Right ventricle myocardium superior (tissue), 1 donor: ENCODE data around the gene PSG11. TPM values are rescaled to one million over a fixed set of nuclear protein-coding genes. Genes with fewer than 3 reads are reported as not detected.
"Not testable (repeated sequence)": the region's sequence is repeated elsewhere in the genome, so short reads cannot be mapped to it uniquely, and the experiment has no call there.

ENCODE experiments used
- ATAC-seq: fragments of 200-7000 bp; cut with Tn5 transposase; one replicate; pipeline ENCODE4 v1.9.1; 2020; ENCODE audit warnings: mild to moderate bottlenecking; ENCODE audit not compliant: poor library complexity
- DNase-seq: peaks from one replicate; pipeline ENCODE4 v3.0.0-alpha.2; 2020
- intact Hi-C: fragments of 100-400 bp; cut with DNase I; formaldehyde crosslinking; loops from one replicate; pipeline ENCODE4 v1.11.2; 2022
- long read RNA-seq: library from polyadenylated mRNA; unstranded; transcript quantifications from one replicate; pipeline ENCODE4 v2.0.0, GENCODE V29; 2021
- total RNA-seq: library from RNA; stranded (reverse); fragmentation: NEBNext Ultra II Directional; extraction: Animal tissue kit (Norgen Biotek cat#: 25700); gene quantifications from one replicate; pipeline ENCODE4 v1.2.1, GENCODE V29; 2021
- donor health status: DM: no; HTN: yes; CAD: no; lungs with severe emphysema.

PSG11 gene
- not detected for total RNA-seq
- long read RNA-seq = 0 reads

DNA sequence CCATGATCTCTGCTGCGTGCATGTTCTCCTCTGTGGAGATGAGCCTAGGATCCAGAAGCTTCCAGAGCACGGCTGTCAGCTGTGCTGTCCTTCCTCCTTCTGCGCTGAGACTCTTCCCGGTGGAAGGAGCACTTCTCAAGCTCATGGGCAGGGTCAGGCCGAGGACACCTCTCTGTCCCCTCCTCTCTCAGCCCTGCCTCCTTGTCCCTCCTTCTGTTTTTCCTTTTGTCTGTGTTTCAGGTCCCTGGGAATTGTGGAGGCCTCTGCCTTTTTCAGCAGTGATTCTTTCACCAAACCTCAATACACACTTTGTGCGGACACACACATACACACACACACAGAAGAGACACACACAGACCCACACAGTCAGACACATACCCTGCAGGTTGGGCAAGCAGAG lies at the start of gene PSG11:
TSS of gene PSG11 (minus strand) at position 101 of the 400 bp plus-strand sequence. CDS start at position 4, 97 bp downstream.
- ATAC-seq, intact Hi-C loops, DNase-seq: not testable (repeated sequence)

DNA sequence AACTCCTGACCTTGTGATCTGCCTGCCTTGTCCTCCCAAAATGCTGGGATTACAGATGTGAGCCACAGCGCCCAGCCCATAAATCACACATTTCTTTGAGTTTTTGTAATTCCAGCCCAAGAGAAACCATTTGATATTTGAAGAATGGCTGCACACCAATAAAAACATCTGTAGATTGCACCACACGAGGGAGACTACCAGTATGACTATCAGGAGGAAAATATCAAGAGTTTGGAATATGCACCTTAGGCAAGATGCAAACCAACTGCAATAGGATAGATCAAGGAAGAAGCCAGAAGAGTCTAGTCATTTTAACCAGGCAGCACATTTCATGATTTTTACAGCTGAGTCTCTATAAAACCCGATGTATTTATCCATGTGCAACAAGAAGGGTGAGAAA lies 36.1 kb upstream of the PSG11 start:
- intact Hi-C loops, ATAC-seq: not testable (repeated sequence)

DNA sequence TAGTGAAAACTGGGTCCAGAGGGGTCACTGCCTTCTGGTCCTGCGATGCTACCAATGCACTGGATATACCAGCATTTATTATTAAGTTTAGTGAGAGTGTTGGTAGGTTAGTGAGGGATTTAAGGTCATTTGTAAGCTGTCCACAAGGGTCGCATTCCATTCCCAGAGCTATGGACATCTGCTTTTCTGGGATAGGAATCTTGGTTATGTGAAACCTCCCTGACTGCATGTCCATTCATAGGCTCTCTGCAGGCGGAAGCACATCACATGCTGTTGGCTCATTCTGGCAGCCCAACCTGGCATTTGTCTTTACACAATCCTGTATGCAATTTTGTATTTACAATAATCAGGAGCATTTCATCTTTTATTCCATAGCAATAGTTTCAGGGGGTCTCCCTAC lies 35.1 kb upstream of the PSG11 start:
- DNase-seq, intact Hi-C loops, ATAC-seq: not testable (repeated sequence)

More for the DNA sequence above, 36.1 kb upstream of the PSG11 start:
- not testable (repeated sequence) for DNase-seq

DNA sequence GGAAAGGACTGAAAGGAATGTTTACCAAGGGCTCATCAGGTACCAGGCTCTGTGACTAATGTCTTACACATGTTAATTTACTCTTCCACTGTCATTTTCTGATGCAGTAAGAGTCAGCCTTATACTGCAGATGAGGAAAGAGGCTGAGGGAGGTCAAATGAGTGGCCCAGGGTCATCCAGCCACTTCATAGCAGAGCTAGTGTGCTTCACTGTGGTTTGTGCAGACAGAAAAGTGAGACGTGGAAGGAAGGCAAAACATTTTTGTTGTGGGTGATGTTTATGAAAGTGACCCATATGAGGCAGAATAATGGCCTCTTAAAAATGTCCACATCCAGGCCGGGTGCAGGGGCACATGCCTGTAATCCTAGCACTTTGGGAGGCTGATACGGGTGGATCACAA lies 34.0 kb upstream of the PSG11 start:
- ATAC-seq, DNase-seq, intact Hi-C loops: not testable (repeated sequence)

DNA sequence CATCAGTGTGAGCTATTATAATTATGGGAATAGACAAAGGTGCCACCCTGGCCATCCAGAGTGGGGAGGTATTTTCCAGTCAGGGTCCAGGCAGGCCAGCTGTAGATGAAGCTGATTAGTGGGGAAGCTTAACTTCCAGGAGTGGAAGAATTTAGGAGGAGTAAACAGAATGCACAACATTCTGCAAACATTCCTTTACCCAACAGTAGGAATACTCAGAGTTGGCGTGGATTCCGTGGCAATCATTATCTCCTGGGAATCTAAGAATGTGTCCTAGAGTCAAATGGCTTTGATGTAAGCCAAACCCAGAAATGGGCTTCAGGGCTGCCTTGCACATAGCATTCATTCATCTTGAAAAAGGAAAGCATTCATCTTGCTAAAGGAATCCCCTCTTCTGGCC lies 33.2 kb upstream of the PSG11 start:
- ATAC-seq, DNase-seq, intact Hi-C loops: not testable (repeated sequence)

DNA sequence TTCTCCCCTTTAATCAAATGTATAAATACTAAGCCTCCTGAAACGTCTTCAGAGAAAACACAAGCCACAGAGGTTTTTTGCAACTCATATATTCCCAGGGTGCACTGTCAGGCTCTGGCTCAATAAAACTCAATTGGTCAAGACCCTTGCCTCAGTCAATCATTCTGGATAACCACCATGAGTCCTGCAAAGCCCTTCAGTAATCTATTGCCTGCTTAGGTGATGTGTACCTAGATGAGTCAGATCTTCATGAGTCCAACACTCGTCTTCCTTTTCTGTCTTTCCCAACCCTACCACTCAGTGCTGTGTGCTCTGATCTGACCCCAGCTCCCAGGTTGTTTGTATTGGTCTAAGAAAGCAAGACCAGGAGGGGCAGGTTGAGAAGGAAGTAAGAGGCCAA lies 32.2 kb upstream of the PSG11 start:
- DNase-seq, intact Hi-C loops, ATAC-seq: not testable (repeated sequence)

DNA sequence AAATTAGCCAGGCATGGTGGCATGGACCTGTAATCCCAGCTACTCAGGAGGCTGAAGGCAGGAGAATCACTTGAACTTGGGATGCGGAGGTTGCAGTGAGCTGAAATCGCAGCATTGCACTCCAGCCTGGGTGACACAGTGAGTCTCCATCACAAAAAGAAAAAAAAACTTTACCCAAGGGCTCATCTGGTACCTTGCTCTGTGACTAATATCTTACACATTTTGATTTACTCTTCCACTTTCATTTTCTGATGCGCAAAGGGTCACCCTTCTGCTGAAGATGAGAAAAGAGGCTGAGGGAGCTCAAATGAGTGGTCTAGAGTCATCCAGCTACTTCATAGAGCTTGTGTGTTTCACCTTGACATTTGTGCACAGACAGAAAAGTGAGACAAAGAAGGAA lies 21.7 kb upstream of the PSG11 start:
- intact Hi-C loops, ATAC-seq: not testable (repeated sequence)

DNA sequence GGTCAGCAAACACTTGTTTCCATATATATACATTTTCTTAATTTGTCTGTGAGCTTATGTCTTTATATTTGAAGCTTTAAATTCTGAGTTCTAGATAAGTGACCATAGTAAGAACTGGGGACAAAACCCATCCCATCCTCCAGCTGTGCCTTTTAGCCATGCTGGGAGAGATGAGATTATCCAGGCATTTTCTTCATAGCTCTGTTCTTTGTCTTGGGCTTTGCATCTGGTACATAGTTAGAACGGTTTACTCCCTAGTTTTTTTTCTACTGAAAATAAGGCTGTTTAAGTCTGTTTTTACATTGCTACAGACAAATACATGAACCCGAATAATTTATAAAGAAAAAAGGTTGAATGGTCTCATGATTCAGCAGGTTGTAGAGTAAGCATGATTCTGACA lies 20.3 kb upstream of the PSG11 start:
- intact Hi-C loops, DNase-seq, ATAC-seq: not testable (repeated sequence)

More for the DNA sequence above, 21.7 kb upstream of the PSG11 start:
- DNase-seq = not testable (repeated sequence)

DNA sequence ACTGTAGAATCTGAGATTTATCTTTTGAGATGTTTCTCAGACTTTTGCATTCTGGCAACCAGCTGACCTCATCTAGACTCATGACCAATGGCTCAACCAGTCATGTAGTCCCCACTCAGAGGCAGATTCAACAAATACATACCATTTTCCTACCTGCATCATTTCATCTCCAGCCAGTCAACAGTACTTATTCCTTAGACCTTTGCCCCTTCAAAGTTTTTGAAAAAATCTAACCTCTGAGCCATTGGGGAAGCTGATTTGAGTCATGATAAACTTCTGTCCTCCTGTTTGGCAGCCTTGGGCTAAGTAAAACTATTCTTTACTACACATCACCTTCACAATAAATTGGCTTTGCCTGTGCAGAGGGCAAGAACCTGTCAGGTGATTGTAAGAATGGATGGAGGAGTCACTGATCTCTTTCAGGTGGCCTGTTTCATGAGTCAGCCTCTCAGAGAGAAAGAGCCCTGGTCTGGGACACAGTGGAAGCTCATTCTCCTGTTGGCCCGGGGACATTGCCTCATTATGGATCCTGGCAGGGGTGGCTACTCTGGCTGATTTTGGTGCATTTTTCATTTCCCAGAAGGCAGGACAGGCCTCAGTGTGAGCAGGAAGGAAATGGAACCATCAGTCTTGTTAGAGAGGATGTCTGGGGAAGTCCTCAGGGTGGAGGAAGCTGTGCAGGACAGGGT lies 17.4 kb upstream of the PSG11 start:
- DNase-seq, intact Hi-C loops, ATAC-seq: not testable (repeated sequence)

DNA sequence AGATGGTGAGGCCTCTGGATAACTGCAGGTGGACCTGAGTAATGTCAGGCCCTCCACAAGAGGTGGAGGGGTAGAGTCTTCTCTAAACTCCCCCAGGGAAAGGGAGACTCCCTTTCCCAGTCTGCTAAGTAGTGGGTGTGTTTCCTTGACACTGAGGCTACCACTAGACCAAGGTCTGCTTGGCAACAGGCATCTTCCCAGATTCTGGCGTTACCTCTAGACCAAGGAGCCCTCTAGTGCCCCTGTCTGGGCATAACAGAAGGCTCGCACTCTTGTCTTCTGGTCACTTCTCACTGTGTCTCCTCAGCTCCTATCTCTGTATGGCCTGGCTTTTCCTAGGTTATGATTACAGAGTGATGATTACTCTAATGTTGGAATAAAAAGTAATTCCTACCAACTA lies 5.4 kb upstream of the PSG11 start:
- ATAC-seq, DNase-seq, intact Hi-C loops: not testable (repeated sequence)

DNA sequence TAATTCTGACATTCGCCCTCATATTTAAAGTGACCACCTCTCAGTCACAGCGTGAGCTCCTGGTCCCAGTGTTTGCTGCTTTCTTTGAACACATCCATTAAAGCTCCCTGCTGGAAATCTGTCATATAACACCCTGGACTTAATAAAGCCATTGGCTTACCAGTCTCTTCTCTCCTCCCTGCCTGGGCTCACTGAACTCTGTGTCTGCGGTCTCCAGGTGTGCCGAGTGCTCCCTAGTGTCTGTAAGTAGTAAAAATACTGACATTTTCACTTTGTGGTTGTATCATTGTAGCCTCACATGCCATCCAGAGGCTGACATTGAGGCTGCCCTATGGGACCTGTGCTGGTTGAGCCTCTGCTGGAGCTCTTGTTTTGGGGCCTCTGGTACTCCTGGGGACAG lies 2.6 kb upstream of the PSG11 start:
- intact Hi-C loops = no loop called here
- no peak for DNase-seq
- ATAC-seq = no peak

DNA sequence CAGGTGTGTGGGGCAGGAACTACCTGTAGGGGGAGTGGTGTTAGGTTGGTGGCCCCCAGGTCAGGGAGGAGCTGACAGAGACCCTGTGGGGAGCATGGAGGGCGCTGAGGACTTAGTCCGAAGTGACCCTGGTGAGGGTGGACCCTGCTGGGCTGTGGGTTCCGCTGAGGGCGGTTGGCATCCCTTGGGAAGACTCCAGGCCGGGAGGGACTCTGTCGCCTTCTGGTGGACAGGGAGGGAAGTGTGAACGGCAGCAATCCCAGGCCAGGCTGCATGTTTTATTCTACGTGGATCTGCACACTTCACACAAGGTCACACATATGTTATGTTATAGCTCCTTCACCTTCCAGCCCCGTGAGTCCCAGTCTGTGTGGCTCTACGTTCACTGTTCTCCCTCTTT lies 1.7 kb upstream of the PSG11 start:
- intact Hi-C loops, DNase-seq: not testable (repeated sequence)

DNA sequence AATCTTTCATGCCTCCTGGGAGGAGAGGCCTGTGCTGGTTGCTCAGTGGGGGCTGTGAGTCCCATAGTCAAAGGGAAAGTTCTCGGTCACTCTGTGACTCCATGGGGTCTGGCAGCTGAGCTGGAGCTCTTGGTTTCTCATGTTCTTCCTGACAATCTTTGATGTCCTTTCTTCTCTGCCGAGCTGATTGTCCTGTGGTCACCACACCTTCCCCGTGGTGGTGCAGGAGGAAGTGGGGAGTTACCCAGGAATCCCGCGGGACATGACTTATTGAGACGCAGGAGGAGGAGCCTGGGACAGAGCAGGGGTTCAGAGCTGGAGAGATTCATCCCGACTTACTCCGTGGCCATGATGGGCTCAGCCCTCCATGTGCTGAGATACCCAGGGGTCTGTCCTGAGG lies 792 bp upstream of the PSG11 start:
- intact Hi-C loops, ATAC-seq, DNase-seq: not testable (repeated sequence)

More for the DNA sequence above, 1.7 kb upstream of the PSG11 start:
- not testable (repeated sequence) for ATAC-seq

DNA sequence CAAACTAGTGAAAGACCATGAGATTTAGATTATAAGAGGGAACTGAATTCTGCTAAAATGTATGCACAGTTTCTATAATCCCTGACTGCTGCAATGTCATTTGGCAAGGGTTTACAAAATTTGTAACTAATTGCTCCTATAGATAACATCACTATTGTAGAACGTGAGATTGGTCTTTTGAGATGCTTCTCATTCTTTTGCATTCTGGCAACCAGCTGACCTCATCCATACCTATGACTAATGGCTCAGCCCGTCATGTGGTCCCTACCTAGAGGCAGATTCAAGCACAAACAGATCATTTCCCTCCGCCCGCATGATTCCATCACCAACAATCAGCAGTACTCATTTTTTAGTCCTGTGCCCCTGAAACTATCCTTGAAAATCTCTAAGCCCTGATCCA lies 4.2 kb downstream of the PSG11 start:
- DNase-seq, ATAC-seq, intact Hi-C loops: not testable (repeated sequence)

DNA sequence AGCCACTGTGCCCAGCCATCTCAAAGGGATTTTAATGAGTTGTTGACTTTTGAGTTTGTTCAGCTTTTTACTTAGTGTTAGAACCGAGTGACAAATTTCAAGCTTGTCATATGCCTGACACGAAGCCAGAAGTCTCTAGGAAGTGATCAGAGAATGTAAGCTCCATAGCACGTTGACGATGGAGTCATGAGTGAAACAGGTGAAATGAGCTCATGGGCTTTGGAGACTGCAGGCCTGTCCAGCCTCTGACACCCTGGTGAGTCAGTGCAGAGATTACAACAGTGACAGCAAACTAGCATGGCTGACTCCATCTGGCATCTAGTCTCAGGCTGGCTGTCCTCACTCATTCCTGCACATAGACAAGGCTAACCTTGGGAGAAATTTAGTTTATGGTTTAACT lies 4.6 kb downstream of the PSG11 start:
- intact Hi-C loops, ATAC-seq, DNase-seq: not testable (repeated sequence)

DNA sequence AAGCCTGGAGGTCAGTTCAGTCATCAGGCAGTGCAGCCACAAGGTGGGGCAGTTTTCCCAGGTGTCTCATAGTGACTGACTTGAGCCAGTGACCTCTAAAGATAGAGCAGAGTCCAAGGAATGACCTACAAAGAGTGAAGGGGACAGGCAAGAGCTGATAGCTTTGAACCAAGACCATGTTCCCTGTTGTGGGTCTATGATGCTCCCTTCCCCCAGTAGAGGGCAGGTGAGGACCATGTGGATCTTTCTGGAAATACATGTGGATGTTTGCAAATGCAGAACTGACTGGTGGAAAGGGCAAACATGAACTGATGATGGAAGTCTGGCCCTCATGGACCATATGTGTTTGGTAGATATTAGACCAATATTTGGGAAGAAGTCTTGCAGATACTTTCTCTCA lies 6.7 kb downstream of the PSG11 start:
- DNase-seq, intact Hi-C loops, ATAC-seq: not testable (repeated sequence)

DNA sequence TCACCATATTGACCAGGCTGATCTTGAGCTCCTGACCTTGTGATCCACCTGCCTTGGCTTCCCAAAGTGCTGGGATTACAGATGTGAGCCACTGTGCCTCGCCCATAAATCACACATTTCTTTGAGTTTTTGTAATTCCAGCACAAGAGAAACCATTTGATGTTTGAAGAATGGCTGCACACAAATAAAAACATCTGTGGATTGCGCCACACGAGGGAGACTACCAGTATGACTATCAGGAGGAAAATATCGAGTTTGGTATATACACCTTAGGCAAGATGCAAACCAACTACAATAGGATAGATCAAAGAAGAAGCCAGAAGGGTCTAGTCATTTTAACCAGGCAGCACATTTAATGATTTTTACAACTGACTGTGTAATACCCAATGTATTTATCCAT lies 20.4 kb downstream of the PSG11 start:
- ATAC-seq, DNase-seq, intact Hi-C loops: not testable (repeated sequence)

DNA sequence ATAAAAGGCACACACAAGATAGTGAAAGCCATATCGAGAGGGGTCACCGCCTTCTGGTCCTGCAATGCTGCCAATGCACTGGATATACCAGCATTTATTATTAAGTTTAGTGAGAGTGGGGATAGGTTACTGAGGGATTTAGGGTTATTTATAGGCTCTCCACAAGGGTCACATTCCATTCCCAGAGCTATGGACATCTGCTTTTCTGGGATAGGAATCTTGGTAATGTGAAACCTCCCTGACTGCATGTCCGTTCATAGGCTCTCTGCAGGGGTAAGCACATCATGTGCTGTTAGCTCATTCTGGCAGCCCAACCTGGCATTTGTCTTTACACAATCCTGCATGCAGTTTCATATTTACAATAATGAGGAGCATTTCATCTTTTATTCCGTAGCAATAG lies 21.4 kb downstream of the PSG11 start:
- DNase-seq, intact Hi-C loops, ATAC-seq: not testable (repeated sequence)

DNA sequence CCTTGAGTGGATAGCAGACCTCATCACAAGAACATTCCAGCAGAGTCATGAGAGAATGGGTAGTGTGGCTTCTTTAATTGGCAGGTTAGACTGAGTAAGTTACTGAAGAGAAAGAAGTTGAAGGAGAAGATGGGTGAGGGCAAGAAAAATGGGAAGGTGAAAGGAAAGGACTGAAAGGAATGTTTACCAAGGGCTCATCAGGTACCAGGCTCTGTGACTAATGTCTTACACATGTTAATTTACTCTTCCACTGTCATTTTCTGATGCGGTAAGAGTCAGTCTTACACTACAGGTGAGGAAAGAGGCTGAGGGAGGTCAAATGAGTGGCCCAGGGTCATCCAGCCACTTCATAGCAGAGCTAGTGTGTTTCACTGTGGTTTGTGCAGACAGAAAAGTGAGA lies 22.6 kb downstream of the PSG11 start:
- ATAC-seq = not testable (repeated sequence)

DNA sequence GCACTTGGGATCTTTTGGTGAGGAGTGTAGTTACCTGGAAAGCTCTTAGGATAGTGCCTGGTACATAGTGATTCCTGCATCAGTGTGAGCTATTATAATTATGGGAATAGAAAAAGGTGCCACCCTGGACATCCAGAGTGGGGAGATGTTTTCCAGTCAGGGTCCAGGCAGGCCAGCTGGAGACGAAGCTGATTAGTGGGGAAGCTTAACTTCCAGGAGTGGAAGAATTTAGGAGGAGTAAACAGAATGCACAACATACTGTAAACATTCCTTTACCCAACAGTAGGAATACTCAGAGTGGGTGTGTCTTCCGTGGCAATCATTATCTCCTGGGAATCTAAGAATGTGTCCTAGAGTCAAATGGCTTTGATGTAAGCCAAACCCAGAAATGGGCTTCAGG lies 23.3 kb downstream of the PSG11 start:
- intact Hi-C loops, DNase-seq, ATAC-seq: not testable (repeated sequence)

More for the DNA sequence above, 22.6 kb downstream of the PSG11 start:
- intact Hi-C loops, DNase-seq: not testable (repeated sequence)
